ENCODE results near the gene FAM13A. TPM values are rescaled to one million over a fixed set of nuclear protein-coding genes. Genes with fewer than 3 reads are reported as not detected.
A peak's percentile ranks its signal among the peaks of the same experiment; 100 is the strongest.

Gene FAM13A
- total and polyA plus RNA-seq, 2 of the 13 experiments (the other 11 are each of a cell fraction or from before 2014, with no cell fraction given), result 1.2 to 36.2 TPM

DNA sequence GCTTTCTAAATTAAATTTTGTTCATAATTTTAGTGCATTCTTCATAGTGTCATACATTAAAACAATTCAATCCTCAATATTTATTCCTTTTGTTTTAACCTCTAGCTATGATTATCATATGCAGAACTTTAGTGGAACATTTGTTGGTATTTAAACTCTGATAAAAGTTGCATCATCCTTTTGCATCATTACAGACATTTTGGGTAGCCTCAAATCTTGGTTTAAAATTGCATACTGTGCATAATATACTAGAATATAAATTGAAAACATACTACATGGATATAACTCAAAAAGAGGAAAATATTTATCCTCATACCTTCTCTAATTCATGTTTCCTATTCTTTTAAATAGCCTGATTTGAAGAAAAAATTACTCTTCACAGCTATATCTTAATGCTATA is 262.0 kb downstream of the FAM13A start (continued):
- TF ChIP-seq, protein P1, sequence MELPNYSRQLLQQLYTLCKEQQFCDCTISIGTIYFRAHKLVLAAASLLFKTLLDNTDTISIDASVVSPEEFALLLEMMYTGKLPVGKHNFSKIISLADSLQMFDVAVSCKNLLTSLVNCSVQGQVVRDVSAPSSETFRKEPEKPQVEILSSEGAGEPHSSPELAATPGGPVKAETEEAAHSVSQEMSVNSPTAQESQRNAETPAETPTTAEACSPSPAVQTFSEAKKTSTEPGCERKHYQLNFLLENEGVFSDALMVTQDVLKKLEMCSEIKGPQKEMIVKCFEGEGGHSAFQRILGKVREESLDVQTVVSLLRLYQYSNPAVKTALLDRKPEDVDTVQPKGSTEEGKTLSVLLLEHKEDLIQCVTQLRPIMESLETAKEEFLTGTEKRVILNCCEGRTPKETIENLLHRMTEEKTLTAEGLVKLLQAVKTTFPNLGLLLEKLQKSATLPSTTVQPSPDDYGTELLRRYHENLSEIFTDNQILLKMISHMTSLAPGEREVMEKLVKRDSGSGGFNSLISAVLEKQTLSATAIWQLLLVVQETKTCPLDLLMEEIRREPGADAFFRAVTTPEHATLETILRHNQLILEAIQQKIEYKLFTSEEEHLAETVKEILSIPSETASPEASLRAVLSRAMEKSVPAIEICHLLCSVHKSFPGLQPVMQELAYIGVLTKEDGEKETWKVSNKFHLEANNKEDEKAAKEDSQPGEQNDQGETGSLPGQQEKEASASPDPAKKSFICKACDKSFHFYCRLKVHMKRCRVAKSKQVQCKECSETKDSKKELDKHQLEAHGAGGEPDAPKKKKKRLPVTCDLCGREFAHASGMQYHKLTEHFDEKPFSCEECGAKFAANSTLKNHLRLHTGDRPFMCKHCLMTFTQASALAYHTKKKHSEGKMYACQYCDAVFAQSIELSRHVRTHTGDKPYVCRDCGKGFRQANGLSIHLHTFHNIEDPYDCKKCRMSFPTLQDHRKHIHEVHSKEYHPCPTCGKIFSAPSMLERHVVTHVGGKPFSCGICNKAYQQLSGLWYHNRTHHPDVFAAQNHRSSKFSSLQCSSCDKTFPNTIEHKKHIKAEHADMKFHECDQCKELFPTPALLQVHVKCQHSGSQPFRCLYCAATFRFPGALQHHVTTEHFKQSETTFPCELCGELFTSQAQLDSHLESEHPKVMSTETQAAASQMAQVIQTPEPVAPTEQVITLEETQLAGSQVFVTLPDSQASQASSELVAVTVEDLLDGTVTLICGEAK (IDR thresholded peaks at IDR 0.05), result no peak
- TF ChIP-seq, protein P1 (CRISPR knock-in tag; IDR thresholded peaks at IDR 0.05), result no peak
- TF ChIP-seq, protein P2, sequence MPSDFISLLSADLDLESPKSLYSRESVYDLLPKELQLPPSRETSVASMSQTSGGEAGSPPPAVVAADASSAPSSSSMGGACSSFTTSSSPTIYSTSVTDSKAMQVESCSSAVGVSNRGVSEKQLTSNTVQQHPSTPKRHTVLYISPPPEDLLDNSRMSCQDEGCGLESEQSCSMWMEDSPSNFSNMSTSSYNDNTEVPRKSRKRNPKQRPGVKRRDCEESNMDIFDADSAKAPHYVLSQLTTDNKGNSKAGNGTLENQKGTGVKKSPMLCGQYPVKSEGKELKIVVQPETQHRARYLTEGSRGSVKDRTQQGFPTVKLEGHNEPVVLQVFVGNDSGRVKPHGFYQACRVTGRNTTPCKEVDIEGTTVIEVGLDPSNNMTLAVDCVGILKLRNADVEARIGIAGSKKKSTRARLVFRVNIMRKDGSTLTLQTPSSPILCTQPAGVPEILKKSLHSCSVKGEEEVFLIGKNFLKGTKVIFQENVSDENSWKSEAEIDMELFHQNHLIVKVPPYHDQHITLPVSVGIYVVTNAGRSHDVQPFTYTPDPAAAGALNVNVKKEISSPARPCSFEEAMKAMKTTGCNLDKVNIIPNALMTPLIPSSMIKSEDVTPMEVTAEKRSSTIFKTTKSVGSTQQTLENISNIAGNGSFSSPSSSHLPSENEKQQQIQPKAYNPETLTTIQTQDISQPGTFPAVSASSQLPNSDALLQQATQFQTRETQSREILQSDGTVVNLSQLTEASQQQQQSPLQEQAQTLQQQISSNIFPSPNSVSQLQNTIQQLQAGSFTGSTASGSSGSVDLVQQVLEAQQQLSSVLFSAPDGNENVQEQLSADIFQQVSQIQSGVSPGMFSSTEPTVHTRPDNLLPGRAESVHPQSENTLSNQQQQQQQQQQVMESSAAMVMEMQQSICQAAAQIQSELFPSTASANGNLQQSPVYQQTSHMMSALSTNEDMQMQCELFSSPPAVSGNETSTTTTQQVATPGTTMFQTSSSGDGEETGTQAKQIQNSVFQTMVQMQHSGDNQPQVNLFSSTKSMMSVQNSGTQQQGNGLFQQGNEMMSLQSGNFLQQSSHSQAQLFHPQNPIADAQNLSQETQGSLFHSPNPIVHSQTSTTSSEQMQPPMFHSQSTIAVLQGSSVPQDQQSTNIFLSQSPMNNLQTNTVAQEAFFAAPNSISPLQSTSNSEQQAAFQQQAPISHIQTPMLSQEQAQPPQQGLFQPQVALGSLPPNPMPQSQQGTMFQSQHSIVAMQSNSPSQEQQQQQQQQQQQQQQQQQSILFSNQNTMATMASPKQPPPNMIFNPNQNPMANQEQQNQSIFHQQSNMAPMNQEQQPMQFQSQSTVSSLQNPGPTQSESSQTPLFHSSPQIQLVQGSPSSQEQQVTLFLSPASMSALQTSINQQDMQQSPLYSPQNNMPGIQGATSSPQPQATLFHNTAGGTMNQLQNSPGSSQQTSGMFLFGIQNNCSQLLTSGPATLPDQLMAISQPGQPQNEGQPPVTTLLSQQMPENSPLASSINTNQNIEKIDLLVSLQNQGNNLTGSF (CRISPR knock-in tag; IDR thresholded peaks at IDR 0.05), result no peak
- TF ChIP-seq RBFOX2 (IDR thresholded peaks at IDR 0.05; ENCODE audit: low read depth, low read length) (no peak), ZFP36 (IDR thresholded peaks at IDR 0.05; ENCODE audit: borderline replicate concordance, low read depth, low read length, partially characterized antibody) (no peak), IKZF4 (CRISPR knock-in tag; IDR thresholded peaks at IDR 0.05; ENCODE audit: borderline replicate concordance, low read depth, not compliant biosample characterization) (no peak), ZNF7 (CRISPR knock-in tag; IDR thresholded peaks at IDR 0.05) (no peak), MAFK (conservative IDR thresholded peaks at IDR 0.05 in 1 of 2, IDR thresholded peaks at IDR 0.05 in 1 of 2; ENCODE audit: low read length in 2 of 2) (peak in 1 of 2 experiments; percentile 52; a peak in 2 of 4 replicates), ARHGAP35 (CRISPR knock-in tag; IDR thresholded peaks at IDR 0.05; ENCODE audit: borderline replicate concordance) (no peak)
- TF ChIP-seq, protein P3, sequence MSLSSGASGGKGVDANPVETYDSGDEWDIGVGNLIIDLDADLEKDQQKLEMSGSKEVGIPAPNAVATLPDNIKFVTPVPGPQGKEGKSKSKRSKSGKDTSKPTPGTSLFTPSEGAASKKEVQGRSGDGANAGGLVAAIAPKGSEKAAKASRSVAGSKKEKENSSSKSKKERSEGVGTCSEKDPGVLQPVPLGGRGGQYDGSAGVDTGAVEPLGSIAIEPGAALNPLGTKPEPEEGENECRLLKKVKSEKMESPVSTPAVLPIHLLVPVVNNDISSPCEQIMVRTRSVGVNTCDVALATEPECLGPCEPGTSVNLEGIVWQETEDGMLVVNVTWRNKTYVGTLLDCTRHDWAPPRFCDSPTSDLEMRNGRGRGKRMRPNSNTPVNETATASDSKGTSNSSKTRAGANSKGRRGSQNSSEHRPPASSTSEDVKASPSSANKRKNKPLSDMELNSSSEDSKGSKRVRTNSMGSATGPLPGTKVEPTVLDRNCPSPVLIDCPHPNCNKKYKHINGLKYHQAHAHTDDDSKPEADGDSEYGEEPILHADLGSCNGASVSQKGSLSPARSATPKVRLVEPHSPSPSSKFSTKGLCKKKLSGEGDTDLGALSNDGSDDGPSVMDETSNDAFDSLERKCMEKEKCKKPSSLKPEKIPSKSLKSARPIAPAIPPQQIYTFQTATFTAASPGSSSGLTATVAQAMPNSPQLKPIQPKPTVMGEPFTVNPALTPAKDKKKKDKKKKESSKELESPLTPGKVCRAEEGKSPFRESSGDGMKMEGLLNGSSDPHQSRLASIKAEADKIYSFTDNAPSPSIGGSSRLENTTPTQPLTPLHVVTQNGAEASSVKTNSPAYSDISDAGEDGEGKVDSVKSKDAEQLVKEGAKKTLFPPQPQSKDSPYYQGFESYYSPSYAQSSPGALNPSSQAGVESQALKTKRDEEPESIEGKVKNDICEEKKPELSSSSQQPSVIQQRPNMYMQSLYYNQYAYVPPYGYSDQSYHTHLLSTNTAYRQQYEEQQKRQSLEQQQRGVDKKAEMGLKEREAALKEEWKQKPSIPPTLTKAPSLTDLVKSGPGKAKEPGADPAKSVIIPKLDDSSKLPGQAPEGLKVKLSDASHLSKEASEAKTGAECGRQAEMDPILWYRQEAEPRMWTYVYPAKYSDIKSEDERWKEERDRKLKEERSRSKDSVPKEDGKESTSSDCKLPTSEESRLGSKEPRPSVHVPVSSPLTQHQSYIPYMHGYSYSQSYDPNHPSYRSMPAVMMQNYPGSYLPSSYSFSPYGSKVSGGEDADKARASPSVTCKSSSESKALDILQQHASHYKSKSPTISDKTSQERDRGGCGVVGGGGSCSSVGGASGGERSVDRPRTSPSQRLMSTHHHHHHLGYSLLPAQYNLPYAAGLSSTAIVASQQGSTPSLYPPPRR (CRISPR knock-in tag; IDR thresholded peaks at IDR 0.05; ENCODE audit: borderline replicate concordance), result no peak
